Large intestine (tissue), 3 donors: Measurements from ENCODE around the gene GPR137C. TPM values are rescaled to one million over a fixed set of nuclear protein-coding genes. Genes with fewer than 3 reads are reported as not detected.

ENCODE experiments used
- DNase-seq, 2 donors: peaks; one replicate each; pipeline versions ENCODE4 v3.0.0 to v3.0.0-alpha.2; 2013
- H3K27ac ChIP-seq: one replicate; pipeline ENCODE4 v1.5.1; 2013; ENCODE audit warnings: low read length
- H3K27me3 ChIP-seq: 2 replicates; pipeline ENCODE4 v1.6.1; 2013; ENCODE audit warnings: low read length; ENCODE audit not compliant: control insufficient read depth, insufficient read depth
- H3K36me3 ChIP-seq: 2 replicates; pipeline ENCODE4 v1.6.1; 2013; ENCODE audit warnings: low read length; ENCODE audit not compliant: control insufficient read depth, insufficient read depth
- H3K4me1 ChIP-seq: one replicate; pipeline ENCODE4 v1.6.1; 2013; ENCODE audit warnings: low read length; ENCODE audit not compliant: control insufficient read depth, insufficient read depth
- H3K4me3 ChIP-seq: one replicate; pipeline ENCODE4 v1.5.1; 2013; ENCODE audit warnings: low read length
- H3K9me3 ChIP-seq: one replicate; pipeline ENCODE4 v1.6.1; 2013; ENCODE audit warnings: mild to moderate bottlenecking, low read depth, low read length, moderate library complexity; ENCODE audit not compliant: control insufficient read depth
- WGBS: methylation state at CpG from one replicate; pipeline ENCODE4 v1.1.5; 2013; ENCODE audit warnings: low lambda C conversion rate; ENCODE audit not compliant: insufficient coverage; 5-methylcytosine and 5-hydroxymethylcytosine counted together
- polyA plus RNA-seq: library from polyadenylated mRNA; unstranded; fragments of 120-200 nt; gene quantifications from one replicate; pipeline ENCODE4 v1.2.1, GENCODE V29; 2013

Gene GPR137C
- polyA plus RNA-seq, 1 donor: 4.6 TPM

DNA sequence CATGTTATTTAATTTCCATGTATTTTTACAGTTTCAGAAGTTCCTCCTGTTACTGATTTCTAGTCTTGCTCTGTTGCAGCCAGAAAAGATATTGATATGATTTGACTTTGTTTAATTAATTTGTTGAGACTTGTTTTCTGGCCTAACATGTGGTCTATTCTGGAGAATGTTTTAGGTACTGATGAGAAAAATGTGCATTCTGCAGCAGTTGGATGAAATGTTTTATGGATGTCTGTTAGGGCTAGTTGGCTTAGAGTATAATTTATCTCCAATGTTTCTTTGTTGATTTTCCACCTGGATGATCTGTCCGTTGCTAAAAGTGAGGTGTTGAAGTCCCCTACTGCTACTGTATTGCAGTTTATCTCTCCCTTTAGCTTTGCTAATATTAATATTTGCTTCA lies 54.4 kb downstream of the GPR137C start:
- no peak overlapping the region for H3K27ac ChIP-seq
- no peaks in the 10 kb centered on the region for H3K36me3 ChIP-seq
- H3K4me1 ChIP-seq: no peaks in the 10 kb centered on the region
- H3K9me3 ChIP-seq: peaks cover 4% of the 10 kb centered on the region
- no peaks in the 10 kb centered on the region for H3K27me3 ChIP-seq
- no peak for DNase-seq
- H3K4me3 ChIP-seq: no peak overlapping the region
- WGBS: no CpG with 5 or more reads among the region's 1 CpG

DNA sequence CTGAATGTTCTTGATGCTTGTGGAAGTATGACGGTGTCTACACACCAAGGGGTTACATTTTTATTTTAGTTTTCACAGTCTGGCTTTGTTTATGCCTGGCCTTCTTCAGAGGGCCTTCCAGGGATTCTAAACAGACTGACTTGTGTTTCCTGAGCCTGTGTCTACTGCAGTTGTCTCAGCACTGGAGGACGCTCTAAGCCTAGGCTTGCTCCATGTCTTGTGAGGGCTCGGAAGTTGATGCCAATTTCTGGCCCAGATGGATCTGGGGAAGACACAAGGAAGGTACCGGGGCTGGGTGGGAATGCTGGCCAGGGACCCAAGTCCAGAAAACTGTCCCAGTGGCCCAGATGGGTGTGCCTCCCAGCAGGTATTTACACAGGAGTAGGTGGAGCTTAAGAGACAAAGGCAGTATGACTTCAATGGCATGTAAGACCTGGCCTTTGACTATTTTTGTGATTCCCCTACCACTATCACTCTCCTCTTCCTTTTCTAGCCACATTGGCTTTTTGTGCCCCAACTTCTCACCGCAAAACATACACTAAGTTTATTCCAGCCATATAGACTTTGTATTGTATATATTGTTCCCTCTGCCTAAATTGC lies 56.9 kb downstream of the GPR137C start:
- 100% methylated on average over 1 of the region's 5 CpGs for WGBS
- H3K4me3 ChIP-seq: no peak overlapping the region
- H3K27ac ChIP-seq: no peak overlapping the region
- no peaks in the 10 kb centered on the region for H3K27me3 ChIP-seq
- no peak for DNase-seq
- peaks cover 1% of the 10 kb centered on the region for H3K9me3 ChIP-seq
- no peaks in the 10 kb centered on the region for H3K36me3 ChIP-seq
- H3K4me1 ChIP-seq: no peaks in the 10 kb centered on the region

DNA sequence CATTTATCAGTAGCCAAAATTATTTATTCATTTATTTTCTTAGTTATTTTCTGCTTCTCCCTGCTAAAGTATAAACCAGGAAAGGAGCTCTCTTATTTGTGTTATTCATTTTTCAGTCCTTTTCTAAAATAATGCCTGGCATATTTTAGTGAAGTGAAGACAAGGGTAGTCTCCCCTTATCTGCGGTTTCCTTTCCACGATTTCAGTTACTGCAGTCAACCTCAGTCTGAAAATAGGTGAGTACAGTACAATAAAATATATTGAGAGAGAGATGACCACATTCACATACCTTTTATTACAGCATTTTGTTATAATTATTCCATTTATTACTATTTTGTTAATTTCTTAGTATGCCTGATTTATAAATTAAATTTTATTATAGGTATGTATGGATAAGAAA lies 57.6 kb downstream of the GPR137C start:
- Histone ChIP-seq H3K27ac (no peak overlapping the region), H3K27me3 (no peaks in the 10 kb centered on the region), H3K9me3 (no peaks in the 10 kb centered on the region), H3K4me1 (no peaks in the 10 kb centered on the region), H3K36me3 (no peaks in the 10 kb centered on the region), H3K4me3 (no peak overlapping the region)
- DNase-seq: no peak
- 93% methylated on average over 2 of the region's 2 CpGs for WGBS

DNA sequence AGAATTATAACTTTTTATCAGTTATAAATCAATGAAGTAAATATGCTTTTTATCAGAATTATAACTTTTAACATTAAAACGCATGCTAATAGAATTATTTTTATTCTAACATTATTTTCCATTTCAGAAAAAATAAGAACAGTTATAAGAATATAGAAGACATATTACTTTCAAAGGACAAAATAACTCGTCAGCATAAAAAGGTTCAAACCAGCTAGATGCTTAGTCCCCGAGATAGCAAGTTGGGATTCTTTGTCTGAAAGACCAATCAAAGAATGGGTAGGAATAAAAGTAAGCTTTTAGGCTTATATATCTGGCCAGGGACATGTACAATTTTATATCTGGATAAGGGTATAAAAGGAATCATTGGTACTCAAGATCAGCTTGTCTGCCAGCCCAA lies 66.0 kb downstream of the GPR137C start:
- Histone ChIP-seq H3K36me3 (no peaks in the 10 kb centered on the region), H3K27ac (no peak overlapping the region), H3K27me3 (no peaks in the 10 kb centered on the region), H3K9me3 (no peaks in the 10 kb centered on the region), H3K4me3 (no peak overlapping the region), H3K4me1 (no peaks in the 10 kb centered on the region)
- WGBS: 100% methylated on average over 3 of the region's 3 CpGs
- DNase-seq: no peak

DNA sequence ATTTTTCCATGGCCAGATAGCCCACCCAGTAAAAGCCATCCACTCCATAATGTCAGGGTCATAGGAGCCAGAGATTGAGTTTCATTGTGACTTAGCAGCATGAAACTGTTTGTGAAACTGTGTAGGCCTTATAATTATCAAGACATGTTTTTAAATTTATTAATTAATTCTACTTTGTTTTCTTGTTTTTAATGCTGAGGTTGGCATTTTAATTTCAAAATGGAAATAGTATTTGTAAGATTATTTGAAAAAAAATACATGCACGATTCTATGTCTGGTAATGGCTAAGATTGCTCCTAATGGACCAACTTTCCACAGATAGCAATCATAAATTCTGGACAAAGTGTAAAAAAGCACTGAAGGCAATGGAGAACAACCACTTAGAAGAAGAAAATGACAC lies 67.1 kb downstream of the GPR137C start:
- Histone ChIP-seq H3K4me1 (no peaks in the 10 kb centered on the region), H3K27ac (no peak overlapping the region), H3K9me3 (no peaks in the 10 kb centered on the region), H3K36me3 (no peaks in the 10 kb centered on the region), H3K4me3 (no peak overlapping the region), H3K27me3 (no peaks in the 10 kb centered on the region)
- no peak for DNase-seq
- 100% methylated on average over 1 of the region's 1 CpG for WGBS

DNA sequence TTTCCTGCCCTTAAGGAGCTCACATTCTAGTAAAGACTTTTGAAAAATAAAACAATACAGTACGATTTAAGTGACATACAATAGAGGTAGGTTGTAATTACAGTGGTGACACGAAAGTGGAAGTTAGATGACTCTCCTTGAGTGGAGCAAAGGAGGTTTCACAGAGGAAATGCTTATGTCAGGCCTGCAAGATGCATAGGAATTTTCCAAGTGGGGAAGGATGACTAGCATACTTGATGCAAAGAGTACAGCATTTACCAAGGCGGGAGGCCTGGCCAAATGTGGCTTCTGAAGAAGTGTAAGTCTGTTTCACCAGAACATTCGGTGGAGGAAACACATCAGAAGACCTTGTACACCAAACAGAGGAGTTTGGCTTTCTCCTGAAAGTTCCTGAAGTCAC lies 87.5 kb downstream of the GPR137C start:
- Histone ChIP-seq H3K4me3 (no peak overlapping the region), H3K27me3 (no peaks in the 10 kb centered on the region), H3K27ac (no peak overlapping the region), H3K4me1 (no peaks in the 10 kb centered on the region), H3K36me3 (peaks cover 17% of the 10 kb centered on the region), H3K9me3 (no peaks in the 10 kb centered on the region)
- 100% methylated on average over 3 of the region's 4 CpGs for WGBS
- no peak for DNase-seq

DNA sequence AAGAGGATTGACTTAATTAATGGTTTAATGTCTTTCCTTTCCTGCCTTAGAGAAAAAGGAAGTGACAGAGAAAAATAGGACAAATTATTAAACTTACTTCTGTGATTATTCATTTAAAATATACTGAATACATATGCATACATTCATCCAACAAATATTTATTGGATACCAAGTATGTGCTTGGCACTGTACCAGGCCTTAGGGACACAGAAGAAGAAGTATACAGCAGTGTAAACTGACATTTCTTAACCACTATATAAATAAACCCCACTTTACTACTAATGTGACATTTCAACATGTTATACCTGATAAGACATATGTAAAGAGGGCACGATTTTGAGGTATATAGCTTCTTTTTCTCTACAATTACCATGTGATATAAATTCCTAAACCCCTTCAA lies 89.1 kb downstream of the GPR137C start:
- H3K36me3 ChIP-seq: peaks cover 25% of the 10 kb centered on the region
- H3K27me3 ChIP-seq: no peaks in the 10 kb centered on the region
- H3K9me3 ChIP-seq: no peaks in the 10 kb centered on the region
- H3K4me3 ChIP-seq: no peak overlapping the region
- H3K4me1 ChIP-seq: no peaks in the 10 kb centered on the region
- DNase-seq: no peak
- no peak overlapping the region for H3K27ac ChIP-seq
- 100% methylated on average over 1 of the region's 1 CpG for WGBS

DNA sequence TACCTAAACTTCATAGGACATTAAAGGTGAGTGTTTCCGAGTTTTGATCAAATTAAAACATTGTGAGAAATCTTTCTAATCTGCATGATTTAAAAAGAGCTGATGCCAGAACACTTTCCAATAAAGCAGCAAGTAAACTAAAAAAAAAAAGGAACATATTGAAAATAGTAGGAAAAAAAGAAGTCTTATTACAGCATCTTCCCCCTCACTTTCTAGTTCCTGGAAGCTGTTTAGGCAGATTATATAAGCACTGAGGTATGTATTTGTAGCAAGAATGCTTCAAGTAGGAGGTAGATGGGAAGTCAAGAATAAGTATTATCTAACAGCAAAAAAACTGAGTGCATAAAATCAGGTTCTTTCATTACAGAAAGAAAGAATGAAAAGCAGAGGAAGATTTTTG lies 96.9 kb downstream of the GPR137C start:
- H3K27ac ChIP-seq: no peak overlapping the region
- H3K4me3 ChIP-seq: no peak overlapping the region
- no peaks in the 10 kb centered on the region for H3K4me1 ChIP-seq
- H3K27me3 ChIP-seq: no peaks in the 10 kb centered on the region
- no CpG with 5 or more reads among the region's 1 CpG for WGBS
- no peak for DNase-seq
- H3K36me3 ChIP-seq: peaks cover 33% of the 10 kb centered on the region
- no peaks in the 10 kb centered on the region for H3K9me3 ChIP-seq

DNA sequence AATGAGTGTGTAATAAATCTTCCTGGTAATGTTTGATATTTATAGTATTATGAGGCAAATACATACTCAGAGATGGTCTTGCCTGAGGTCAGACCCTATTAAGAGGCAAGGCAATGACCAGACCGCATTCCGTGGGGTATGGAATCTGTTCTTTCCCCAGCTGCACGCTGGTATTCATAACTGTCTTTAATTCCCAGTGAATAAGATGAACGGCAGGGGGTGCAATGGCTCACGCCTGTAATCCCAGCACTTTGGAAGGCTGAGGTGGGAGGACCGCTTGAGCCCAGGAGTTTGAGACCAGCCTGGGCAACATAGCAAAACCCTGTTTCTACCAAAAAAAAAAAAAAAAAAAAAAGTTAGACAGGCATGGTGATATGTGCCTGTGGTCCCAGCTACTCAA lies 98.1 kb downstream of the GPR137C start:
- H3K4me1 ChIP-seq: no peaks in the 10 kb centered on the region
- WGBS: no CpG with 5 or more reads among the region's 6 CpGs
- H3K36me3 ChIP-seq: peaks cover 31% of the 10 kb centered on the region

DNA sequence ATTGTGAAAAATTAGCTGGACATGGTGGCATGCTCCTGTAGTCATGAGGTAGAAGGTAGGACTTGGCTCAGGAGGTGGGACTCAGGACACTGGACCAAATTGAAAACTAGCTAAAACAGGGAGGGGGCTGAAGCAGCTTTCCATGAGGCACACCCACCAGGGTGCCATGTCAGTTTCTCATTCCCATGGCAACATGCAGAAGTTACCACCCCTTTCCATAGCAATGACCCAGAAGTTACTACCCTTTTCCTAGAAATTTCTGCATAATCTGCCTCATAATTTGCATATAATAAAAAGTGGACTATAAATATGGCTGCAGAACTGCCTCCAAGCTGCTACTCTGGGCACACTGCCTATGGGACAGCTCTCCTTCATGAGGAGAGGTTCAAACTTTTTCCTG lies 104.3 kb downstream of the GPR137C start:
- no peak for DNase-seq
- Histone ChIP-seq H3K4me3 (no peak overlapping the region), H3K27ac (no peak overlapping the region), H3K4me1 (no peaks in the 10 kb centered on the region), H3K9me3 (no peaks in the 10 kb centered on the region), H3K27me3 (no peaks in the 10 kb centered on the region), H3K36me3 (peaks cover 17% of the 10 kb centered on the region)

More for the DNA sequence above, 98.1 kb downstream of the GPR137C start:
- Histone ChIP-seq H3K27me3 (no peaks in the 10 kb centered on the region), H3K4me3 (no peak overlapping the region), H3K9me3 (no peaks in the 10 kb centered on the region), H3K27ac (no peak overlapping the region)
- DNase-seq: no peak

DNA sequence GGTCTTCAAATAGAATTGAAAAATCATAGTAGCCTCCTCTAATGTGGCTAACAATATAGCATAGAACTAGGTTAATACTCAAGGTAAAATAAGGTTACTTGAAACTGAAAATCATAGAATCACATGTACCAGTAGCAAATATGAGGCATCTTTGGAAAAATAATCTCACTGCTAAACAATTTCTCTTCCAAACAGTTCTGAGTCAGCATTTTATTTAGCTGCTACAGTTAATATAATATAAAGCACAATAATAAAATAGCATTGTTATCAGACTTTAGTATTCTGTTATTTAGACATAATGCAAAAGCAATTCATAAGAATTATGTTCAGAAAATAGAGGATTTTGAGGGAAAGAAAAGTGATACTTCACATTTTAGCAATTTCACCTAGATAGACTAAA lies 107.7 kb downstream of the GPR137C start:
- H3K4me1 ChIP-seq: no peaks in the 10 kb centered on the region
- no peak overlapping the region for H3K27ac ChIP-seq
- H3K4me3 ChIP-seq: no peak overlapping the region
- no peak for DNase-seq
- no peaks in the 10 kb centered on the region for H3K9me3 ChIP-seq
- peaks cover 11% of the 10 kb centered on the region for H3K36me3 ChIP-seq
- H3K27me3 ChIP-seq: no peaks in the 10 kb centered on the region
